Skeletal muscle satellite cell (primary cell): ENCODE data around the gene ZNF792.

Experiments
- H3K27me3 ChIP-seq: 2 replicates; pipeline ENCODE4 v1.7.0; 2013; ENCODE audit warnings: low read length; ENCODE audit not compliant: control insufficient read depth, insufficient read depth
- H3K36me3 ChIP-seq: 2 replicates; pipeline ENCODE4 v1.7.0; 2013; ENCODE audit warnings: mild to moderate bottlenecking, control low read depth, low read length; ENCODE audit not compliant: insufficient read depth
- H3K4me1 ChIP-seq: 2 replicates; pipeline ENCODE4 v1.7.0; 2013; ENCODE audit warnings: low read length; ENCODE audit not compliant: control insufficient read depth, insufficient read depth
- H3K4me2 ChIP-seq: 2 replicates; pipeline ENCODE4 v1.7.0; 2013; ENCODE audit warnings: mild to moderate bottlenecking, low read length
- H3K4me3 ChIP-seq: 2 replicates; pipeline ENCODE4 v1.7.0; 2013; ENCODE audit warnings: low read length
- H3K9ac ChIP-seq: 2 replicates; pipeline ENCODE4 v1.7.0; 2013; ENCODE audit warnings: mild to moderate bottlenecking, low read depth, low read length, moderate library complexity
- H3K9me3 ChIP-seq: replicated peaks from 2 replicates; pipeline ENCODE4 v1.7.0; 2013; ENCODE audit warnings: mild to moderate bottlenecking, control low read depth, low read length

ZNF792 gene

DNA sequence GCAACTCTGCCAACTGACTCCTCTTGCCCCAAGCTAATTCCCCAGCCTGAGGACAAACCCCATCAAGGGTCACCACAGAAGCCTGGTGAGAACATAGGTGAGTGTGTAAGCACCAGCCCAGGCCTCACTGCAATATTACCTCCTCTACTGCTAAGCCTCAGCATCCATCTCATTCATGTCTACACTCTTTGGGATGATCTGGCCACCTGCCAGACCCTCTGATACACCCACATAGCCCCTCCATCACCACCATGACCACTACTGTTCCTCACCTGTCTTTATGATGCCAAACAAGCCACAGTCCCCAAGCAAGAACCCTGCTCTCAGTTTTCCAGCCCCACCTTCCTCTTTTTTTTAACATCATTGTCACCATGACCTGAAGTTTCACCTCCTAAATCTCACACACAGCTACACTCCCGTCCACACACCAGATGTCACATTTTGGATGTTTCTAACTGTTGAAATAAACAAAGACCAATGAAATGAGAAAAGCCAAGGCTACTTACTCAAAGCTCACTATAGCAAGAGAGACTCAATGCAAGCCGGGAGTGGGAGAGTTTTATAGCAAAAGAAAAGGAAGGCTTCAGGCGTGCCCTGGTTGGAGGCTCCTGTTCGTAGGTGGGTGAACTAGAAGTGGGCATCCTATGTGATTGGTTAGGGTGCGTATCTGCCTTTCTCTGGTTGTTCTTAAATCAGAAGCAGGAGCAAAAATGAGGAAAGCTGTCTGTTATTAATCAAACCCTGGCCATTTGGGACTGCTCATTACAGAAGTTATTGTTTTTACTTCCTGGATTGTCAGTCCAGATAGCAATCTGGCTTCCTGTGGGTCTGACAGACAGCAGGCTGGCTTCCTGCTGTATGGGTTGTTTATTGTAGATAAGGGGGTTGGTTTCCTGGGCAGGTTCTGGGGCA, 2.0 kb downstream of the ZNF792 start:
- Histone ChIP-seq H3K36me3 (peaks cover 29% of the 10 kb centered on the region), H3K27me3 (no peaks in the 10 kb centered on the region), H3K9me3 (peaks cover 23% of the 10 kb centered on the region), H3K4me2 (peak overlapping the region; percentile 92), H3K4me1 (peaks cover 9% of the 10 kb centered on the region), H3K9ac (no peak overlapping the region), H3K4me3 (peak overlapping the region; percentile 95)

DNA sequence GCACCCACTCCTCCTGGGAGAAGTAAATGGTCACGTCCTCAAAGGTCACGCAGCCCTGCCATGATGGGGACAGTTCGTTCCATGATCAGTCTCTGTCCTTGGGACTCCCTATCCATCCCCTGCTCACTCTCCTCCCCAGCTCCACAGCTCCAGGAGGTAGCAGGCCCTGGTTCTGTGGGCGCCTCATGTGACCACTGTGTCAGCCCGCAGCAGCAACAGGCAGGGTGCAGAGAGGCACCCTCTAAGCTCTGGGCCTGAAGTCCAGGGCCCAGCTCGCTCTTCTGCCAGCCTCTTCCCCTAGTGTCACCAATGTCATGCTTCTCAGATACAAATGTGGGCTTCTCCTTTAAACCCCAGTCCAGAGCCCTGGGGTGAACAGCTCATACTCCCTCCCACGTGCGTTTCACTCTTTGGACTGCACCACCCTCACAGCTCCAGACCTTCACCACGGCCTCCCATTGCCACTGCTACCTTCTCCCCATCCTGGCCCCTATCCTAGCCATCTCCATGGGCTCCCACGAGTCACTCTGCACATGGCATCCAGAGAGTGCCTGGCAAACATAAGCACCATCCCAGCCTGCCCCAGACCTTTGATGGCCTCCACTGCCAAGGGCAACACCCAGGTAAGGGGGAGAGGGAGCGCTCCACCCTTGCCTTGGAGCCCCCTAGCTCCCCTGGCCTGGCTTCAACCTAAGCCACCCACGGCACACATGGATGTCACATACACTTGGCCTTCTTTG, 2.9 kb downstream of the ZNF792 start:
- Histone ChIP-seq H3K4me2 (no peak overlapping the region), H3K9me3 (peaks cover 23% of the 10 kb centered on the region), H3K36me3 (peaks cover 33% of the 10 kb centered on the region)

GRCh38 chr19:34960103-34960805, 3.8 kb downstream of the ZNF792 start:
- Histone ChIP-seq H3K4me2 (no peak overlapping the region), H3K4me1 (peaks cover 9% of the 10 kb centered on the region), H3K9me3 (peaks cover 23% of the 10 kb centered on the region), H3K4me3 (no peak overlapping the region), H3K27me3 (no peaks in the 10 kb centered on the region), H3K9ac (no peak overlapping the region), H3K36me3 (peaks cover 33% of the 10 kb centered on the region)

More for the DNA sequence above, 2.9 kb downstream of the ZNF792 start:
- H3K9ac ChIP-seq = no peak overlapping the region
- H3K4me1 ChIP-seq = peaks cover 9% of the 10 kb centered on the region
- H3K27me3 ChIP-seq = no peaks in the 10 kb centered on the region
- H3K4me3 ChIP-seq = no peak overlapping the region

DNA sequence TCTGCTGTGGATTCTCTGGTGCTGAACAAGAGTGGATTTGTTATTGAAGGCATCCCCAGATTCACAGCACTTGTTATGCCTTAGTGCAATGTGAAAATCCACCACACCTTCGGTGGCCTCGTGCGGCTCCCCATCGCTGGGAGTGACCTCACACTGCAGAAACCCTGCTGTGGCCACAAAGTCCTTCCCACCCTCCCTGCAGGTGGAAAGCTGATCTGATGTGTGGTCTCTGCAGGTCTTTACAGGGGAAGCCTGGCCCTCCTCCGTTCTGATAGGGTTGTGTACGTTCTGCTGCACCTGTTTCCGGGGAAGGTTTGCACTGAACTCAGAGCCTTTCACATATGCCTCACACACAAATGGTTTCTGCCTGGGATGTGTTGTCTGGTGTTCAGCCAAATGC, 5.0 kb downstream of the ZNF792 start:
- Histone ChIP-seq H3K9ac (no peak overlapping the region), H3K9me3 (peaks cover 23% of the 10 kb centered on the region), H3K4me3 (no peak overlapping the region), H3K4me1 (peaks cover 9% of the 10 kb centered on the region), H3K27me3 (no peaks in the 10 kb centered on the region), H3K4me2 (no peak overlapping the region), H3K36me3 (peaks cover 33% of the 10 kb centered on the region)

- H3K9me3 ChIP-seq = peaks cover 23% of the 10 kb centered on the region
These were observed 5.9 kb downstream of the ZNF792 start for GRCh38 chr19:34957830-34958751.

GRCh38 chr19:34953092-34953491, 10.9 kb downstream of the ZNF792 start:
- Histone ChIP-seq H3K4me2 (no peak overlapping the region), H3K4me3 (no peak overlapping the region), H3K27me3 (no peaks in the 10 kb centered on the region), H3K9ac (no peak overlapping the region), H3K4me1 (no peaks in the 10 kb centered on the region), H3K9me3 (peaks cover 13% of the 10 kb centered on the region), H3K36me3 (peaks cover 14% of the 10 kb centered on the region)

More at GRCh38 chr19:34957830-34958751, 5.9 kb downstream of the ZNF792 start:
- peaks cover 33% of the 10 kb centered on the region for H3K36me3 ChIP-seq
- no peak overlapping the region for H3K4me3 ChIP-seq
- H3K4me2 ChIP-seq = no peak overlapping the region
- no peaks in the 10 kb centered on the region for H3K27me3 ChIP-seq
- H3K4me1 ChIP-seq = peaks cover 9% of the 10 kb centered on the region
- no peak overlapping the region for H3K9ac ChIP-seq

- H3K4me2 ChIP-seq = no peak overlapping the region
- H3K36me3 ChIP-seq = peaks cover 26% of the 10 kb centered on the region
- no peaks in the 10 kb centered on the region for H3K4me1 ChIP-seq
- H3K9me3 ChIP-seq = peaks cover 34% of the 10 kb centered on the region
- H3K27me3 ChIP-seq = no peaks in the 10 kb centered on the region
- H3K9ac ChIP-seq = no peak overlapping the region
- H3K4me3 ChIP-seq = no peak overlapping the region
These were observed 20.0 kb downstream of the ZNF792 start for GRCh38 chr19:34943861-34944573.

DNA sequence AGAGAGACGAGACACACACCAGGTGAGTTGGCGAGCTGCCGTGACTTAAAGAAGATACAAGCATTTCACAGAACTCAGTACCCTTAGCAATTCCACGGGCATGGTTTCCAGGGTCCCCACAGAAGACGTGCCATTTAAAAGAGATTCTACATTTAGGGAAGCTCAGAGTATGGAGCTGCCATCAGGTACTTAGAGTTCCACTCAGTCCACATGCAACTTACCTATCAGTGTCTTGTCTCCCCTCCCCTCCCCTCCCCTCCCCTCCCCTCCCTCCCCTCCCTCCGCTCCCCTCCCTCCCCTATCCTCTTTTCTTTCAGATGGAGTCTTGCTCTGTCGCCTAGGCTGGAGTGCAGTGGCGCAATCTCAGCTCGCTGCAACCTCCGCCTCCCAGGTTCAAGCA, 25.1 kb downstream of the ZNF792 start:
- H3K4me3 ChIP-seq = no peak overlapping the region
- no peaks in the 10 kb centered on the region for H3K27me3 ChIP-seq
- H3K4me2 ChIP-seq = no peak overlapping the region
- H3K4me1 ChIP-seq = no peaks in the 10 kb centered on the region
- peaks cover 28% of the 10 kb centered on the region for H3K36me3 ChIP-seq
- no peak overlapping the region for H3K9ac ChIP-seq
- H3K9me3 ChIP-seq = peaks cover 9% of the 10 kb centered on the region

- Histone ChIP-seq H3K4me2 (no peak overlapping the region), H3K36me3 (peaks cover 20% of the 10 kb centered on the region)
These were observed 27.8 kb downstream of the ZNF792 start for GRCh38 chr19:34936184-34936583.

DNA sequence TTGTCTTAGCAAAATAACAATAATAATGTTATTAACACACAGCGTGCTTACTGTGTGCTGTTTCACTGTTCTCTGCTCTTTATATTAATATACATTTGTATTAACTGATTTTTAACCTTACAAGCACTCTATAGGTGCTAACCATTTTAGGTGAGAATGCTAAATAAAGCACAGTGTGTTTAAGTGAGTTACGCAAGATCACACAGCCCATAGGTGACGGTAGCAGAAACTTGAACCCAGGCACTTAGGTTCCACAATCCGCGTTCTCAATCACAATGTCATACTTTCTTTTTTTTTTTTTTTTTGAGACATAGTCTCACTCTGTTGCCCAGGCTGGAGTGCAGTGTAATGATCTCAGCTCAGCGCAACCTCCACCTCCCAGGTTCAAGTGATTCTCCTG, 31.5 kb downstream of the ZNF792 start:
- Histone ChIP-seq H3K4me1 (no peaks in the 10 kb centered on the region), H3K9ac (no peak overlapping the region), H3K4me2 (no peak overlapping the region), H3K36me3 (peaks cover 20% of the 10 kb centered on the region), H3K27me3 (no peaks in the 10 kb centered on the region), H3K9me3 (no peaks in the 10 kb centered on the region), H3K4me3 (no peak overlapping the region)

More at GRCh38 chr19:34936184-34936583, 27.8 kb downstream of the ZNF792 start:
- Histone ChIP-seq H3K9ac (no peak overlapping the region), H3K9me3 (no peaks in the 10 kb centered on the region), H3K4me1 (no peaks in the 10 kb centered on the region), H3K4me3 (no peak overlapping the region), H3K27me3 (no peaks in the 10 kb centered on the region)
